ENCODE measurements around the gene IL11.
A peak's percentile ranks its signal among the peaks of the same experiment; 100 is the strongest.
"Not testable (repeated sequence)": the region's sequence is repeated elsewhere in the genome, so short reads cannot be mapped to it uniquely, and the experiment has no call there.

IL11 gene

DNA sequence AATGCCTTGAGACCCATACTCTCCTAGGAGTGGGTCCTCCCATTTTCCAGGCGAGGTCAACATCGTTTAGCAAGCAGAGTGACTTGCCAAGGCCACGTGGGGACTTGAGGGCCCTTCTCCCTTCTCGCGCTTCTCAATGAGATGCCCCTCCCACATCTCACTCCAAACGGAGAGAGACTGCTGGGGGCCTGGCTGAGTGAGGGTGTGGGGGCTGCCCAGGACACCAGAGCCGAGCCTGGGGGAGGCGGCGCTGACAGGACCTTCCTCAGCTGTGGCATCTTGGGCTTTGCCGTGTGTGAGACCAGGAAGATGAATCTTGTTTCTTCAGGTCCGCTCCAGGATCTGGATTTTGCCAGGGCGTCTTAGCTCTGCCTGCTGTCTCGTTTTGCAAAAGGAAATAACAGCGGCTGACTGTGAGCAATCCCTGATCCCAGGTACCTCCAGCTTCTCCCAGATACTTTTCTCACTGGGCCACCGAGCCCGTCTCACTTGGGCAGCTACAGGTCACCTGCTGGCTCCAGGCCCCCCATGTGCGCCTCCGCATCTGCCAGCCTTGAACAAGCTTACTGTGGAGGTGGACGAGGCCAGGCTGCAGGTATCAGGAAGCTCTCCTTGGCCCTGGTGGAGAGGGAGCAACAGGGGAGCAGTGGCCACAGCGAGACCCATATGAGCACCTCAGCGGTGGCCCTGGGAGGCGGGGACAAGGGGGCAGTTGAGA lies 21.8 kb downstream of the IL11 start:
- DNase-seq: no peak

DNA sequence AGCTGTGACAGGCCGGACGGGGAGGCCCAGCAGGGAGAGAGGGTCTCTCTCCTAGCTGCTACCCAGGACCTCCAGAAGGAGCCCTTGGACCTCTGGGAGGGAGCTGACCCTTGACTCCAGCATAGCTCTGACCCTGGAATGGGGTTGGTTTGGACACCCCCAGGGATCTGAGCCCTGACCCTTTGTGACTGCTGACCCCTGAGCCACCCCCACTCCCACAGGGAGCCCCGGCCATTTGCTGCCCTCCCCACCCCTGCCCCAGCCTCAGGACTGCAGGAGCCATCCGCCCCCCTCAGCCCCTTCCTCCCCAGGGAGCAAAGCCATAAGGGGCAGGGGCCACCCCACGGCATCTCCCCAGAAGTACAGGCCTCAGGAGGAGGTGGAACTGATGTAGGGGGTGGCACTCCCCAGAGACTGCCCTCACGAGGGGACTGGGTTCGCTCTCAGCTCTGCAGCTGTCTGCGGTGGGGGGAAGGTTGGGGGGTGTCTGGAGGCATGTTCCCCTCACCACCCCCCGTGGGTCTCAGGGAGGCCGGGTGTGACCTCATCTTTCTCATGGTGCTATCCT lies 22.7 kb downstream of the IL11 start:
- no peak for DNase-seq

GRCh38 chr19:55346725-55347441 lies 23.4 kb downstream of the IL11 start:
- no peak for DNase-seq

DNA sequence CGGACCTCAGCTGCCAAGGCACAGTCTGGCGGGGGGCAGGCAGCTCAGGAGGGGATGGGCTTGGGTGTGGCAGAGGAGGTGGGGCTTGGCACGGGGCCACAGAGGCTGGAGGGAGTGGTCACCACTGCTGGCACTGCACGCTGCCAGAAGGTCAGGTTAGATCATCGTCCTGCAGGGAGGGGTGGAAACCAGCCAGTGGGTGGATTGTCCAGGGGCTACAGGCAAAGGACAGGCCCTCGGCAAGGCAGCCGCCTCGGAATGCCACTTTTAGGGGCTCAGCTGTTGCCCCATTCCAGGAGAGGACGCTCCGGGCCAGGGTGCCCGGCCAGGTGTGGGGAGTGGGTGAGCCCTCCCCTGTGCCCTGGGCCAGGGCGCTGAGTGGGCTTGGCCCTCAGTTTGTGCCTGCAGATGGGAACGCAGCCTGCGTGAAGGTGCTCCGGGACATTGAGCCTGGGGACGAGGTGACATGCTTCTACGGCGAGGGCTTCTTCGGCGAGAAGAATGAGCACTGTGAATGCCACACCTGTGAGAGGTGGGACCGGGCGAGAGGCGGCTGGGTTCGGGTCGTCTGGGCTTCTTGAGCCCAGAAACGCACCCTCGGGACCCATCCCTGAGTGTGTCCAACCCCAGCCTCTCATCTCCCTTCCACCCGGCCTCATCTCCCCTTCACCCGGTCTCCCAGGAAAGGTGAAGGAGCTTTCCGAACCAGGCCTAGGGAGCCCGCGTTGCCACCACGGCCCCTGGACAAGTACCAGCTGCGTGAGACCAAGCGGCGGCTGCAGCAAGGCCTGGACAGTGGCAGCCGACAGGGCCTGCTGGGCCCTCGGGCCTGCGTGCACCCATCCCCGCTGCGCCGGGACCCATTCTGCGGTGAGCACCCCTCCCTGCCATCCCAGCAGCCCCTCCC lies 24.2 kb downstream of the IL11 start:
- DNase-seq: no peak

DNA sequence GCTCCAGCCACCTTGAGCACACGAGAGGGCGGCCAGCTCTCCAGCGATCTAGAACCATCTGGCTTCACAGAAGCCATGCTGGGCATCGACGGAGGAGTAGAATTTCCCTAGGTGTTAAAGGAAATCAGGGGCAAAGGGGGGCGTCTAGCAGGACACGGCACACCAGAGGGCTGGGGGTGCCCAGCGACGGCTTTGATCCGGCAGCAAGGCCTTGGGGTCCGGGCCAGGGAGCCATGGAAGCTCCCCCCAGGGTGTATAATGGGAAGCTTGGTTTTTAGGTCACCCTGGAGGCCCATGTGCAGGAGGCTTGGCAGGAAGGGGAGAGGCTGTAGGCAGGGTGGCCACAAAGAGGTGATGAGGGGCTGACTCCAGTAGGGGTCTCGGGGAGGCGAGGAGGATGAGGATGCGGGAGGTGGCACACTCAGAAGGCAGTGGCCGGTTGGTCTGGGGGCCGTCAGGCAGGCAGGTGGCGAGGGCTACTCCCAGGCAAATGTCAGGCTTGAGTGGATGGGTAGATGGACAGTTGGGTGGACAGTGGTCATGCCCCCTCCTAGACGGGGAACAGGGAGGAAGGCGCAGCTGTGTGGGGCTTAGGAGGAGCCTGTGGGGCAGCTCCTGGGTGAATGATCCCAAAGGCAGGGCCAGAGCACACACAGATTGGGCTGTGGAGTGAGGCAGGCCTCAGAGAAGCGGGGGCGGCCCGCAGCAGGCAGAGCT lies 25.0 kb downstream of the IL11 start:
- no peak for DNase-seq

GRCh38 chr19:55344444-55344843 lies 25.8 kb downstream of the IL11 start:
- no peak for DNase-seq

- no peak for DNase-seq
Observed at GRCh38 chr19:55341595-55342531, 28.4 kb downstream of the IL11 start.

GRCh38 chr19:55341171-55341588 lies 29.1 kb downstream of the IL11 start:
- DNase-seq: peak; percentile 84

- no peak for DNase-seq
Observed at GRCh38 chr19:55340784-55341147, 29.5 kb downstream of the IL11 start.

GRCh38 chr19:55339889-55340783 lies 30.1 kb downstream of the IL11 start:
- no peak for DNase-seq

GRCh38 chr19:55339105-55339888 lies 31.0 kb downstream of the IL11 start, which contains the start of gene KMT5C:
KMT5C (plus strand) TSS chr19:55339876; CDS start chr19:55341937, 2,061 bp downstream.
- DNase-seq: peak; percentile 87

DNA sequence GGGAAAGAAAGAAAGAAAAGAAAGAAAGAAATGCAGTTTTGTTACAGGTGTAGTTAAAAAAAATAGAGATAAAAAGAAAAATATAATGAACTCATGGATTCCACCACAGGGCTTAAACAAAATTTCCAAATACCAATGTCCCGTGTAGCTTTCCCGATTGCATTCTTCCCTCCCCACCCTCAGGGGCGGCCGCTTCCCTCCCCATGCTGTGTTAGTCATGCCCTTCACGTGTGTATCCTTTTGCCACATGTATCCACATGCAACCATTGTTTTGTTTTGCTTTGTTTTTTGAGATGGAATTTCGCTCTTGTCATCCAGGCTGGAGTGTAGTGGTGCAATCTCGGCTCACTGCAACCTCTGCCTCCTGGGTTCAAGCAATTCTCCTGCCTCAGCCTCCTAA lies 34.2 kb downstream of the IL11 start:
- DNase-seq: no peak

- no peak for DNase-seq
Observed at GRCh38 chr19:55333870-55334269, 36.4 kb downstream of the IL11 start.

DNA sequence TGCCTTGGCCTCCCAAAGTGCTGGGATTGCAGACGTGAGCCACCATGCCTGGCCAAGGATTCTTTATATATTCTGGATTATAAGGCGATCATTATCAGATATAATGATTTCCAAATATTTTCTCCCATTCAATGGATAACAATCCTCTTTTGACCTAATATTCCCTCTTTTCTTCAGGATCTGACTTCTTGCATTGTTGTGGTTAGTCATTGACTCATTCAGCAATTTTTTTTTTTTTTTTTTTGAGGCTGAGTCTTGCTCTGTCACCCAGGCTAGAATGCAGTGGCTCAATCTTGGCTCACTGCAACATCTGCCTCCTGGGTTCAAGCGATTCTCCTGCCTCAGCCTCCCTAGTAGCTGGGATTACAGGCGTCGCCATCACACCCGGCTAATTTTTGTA lies 40.5 kb downstream of the IL11 start:
- not testable (repeated sequence) for DNase-seq

DNA sequence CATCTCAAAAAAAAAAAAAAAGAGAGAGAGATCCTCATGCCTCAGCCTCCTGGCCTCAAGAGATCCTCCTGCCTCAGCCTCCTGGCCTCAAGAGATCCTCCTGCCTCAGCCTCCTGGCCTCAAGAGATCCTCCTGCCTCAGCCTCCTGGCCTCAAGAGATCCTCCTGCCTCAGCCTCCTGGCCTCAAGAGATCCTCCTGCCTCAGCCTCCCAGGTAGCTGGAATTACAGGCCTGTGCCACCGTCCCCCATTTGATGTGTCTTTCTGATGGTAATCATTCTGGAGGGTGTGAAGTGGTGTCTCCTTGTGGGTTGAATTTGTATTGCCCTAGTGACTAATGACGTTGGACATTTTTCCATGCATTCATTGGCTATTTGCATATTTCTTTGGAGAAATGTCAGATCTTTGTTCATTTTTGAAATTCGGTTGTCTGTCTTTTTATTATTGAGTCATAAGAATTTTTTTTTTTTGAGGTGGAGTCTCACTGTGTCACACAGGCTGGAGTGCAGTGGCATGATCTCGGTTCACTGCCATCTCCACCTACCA lies 41.4 kb downstream of the IL11 start:
- DNase-seq: not testable (repeated sequence)

DNA sequence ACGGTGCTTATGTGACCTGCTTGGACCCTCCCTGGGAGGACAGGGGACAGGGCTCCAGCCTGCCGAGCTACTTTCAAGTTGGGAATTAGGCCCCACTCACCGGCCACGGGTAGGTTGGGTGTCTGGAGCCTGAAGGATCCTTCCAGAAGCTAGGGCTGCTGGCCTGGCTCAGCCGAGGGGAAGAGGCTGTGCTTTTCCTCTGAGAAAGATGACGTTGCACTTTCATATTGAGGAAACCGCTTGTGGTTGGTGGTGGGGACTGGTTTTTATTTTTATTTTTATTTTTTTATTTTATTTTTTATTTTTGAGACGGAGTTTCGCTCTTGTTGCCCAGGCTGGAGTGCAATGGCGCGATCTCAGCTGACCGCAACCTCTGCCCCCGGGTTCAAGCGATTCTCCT lies 45.1 kb downstream of the IL11 start, which contains the start of gene TMEM150B:
TMEM150B (minus strand) TSS at position 170 of the 400 bp plus-strand sequence. CDS start 4,305 bp downstream, outside the sequence.
- no peak for DNase-seq

- no peak for DNase-seq
Observed at GRCh38 chr19:55324662-55325061, 45.6 kb downstream of the IL11 start.

DNA sequence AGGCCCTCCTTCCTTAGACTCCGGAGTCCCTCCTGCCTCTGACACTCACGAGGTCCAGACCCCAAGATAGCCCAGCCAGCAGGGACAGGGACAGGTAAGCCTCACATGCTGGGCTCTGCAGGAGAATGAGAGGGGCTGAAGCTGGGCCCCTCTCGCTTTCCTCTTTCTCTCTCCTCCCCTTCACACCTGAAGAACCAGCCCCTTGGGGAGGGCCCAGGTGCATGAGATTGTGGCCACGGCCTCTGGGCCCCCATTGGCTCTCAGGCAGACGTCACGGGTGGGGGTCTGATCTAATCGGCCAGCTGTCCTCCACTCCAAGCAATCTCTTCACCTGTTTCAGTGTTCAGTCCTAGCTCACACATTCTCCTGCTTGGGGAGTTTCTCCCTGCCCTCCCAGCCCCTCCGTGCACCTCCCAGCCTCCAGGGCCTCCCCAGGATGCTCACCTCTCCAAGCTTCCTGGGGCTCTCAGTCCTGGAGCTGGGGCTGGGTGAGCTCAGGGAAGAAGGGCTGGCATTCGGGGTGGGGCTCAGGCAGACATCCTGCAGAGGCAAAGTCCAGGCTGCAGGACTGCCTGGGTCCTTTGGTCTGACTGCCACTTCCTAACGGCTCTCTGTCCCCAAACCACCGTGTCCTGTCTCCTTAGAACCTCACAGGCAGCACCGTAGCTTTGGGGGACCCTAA lies 47.9 kb downstream of the IL11 start:
- DNase-seq: no peak
